ENCODE data around the gene PUM1. TPM values are rescaled to one million over a fixed set of nuclear protein-coding genes. Genes with fewer than 3 reads are reported as not detected.
A peak's percentile ranks its signal among the peaks of the same experiment; 100 is the strongest.

Gene PUM1
- total and polyA plus RNA-seq, 2 of the 4 experiments (the other 2 are of a cell fraction): 75.4 to 137 TPM

DNA sequence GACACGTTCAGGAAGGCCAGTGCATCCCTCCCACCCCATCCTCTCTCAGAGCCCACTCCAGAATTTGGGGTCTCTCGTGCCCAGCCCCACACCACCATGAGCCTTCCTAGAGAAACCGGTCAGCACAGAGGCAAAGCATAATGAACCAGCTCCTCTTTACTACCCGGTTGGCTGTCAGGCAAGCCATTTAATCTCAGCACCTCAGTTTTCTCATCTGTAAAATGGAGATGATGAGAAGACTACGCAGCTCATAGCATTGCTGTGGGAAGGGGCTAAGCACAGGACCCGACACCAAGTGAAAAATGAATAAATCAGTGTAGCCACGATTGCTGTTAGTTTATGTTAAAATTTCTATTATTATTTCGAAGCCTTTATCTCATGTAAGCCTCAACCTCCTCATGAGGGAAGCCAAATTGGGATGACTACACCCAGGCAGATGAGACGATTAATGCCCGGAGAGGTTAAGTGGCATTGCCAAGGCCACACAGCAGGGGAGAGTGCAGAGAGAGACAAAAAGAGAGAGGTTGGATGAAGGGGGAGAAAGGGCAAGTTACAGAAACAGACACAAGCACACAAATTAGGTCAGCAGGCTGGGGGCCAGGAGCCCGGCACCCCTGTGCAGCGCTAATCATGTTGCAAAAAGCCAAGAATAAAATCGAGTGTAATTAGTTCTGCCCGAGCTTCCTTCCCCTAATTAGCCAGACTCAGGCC is 182.7 kb downstream of the PUM1 start:
- DNase-seq (no peak), ATAC-seq (ENCODE audit: low read depth) (no peak)
- 67% methylated on average over 1 of the region's 14 CpGs; no CpG with 5 or more reads in 1 of the 2 experiments for WGBS, 2 experiments (ENCODE audit: extremely low coverage in 2 of 2, insufficient read length in 1 of 2)
- BruUV-seq (replicated peaks): no TSS peak
- no peak overlapping the region for H3K9ac ChIP-seq (ENCODE audit: low read depth, low read length)
- intact Hi-C loops (cut with micrococcal nuclease) (no loop called here), in situ Hi-C loops (cut with MboI; ENCODE audit: low sequenced_read_pairs) (no loop called here), dilution Hi-C loops (cut with HindIII; ENCODE audit: low sequenced_read_pairs, unreplicated experiment) (no loop called here)
- H2AFZ ChIP-seq (replicated peaks; ENCODE audit: low read length, poor library complexity): no peak overlapping the region
- H3K18ac ChIP-seq (ENCODE audit: low read depth, low read length): no peak overlapping the region
- no peak overlapping the region for H3K4me3 ChIP-seq (ENCODE audit: insufficient read depth, low read depth, low read length)
- H3K4me2 ChIP-seq (ENCODE audit: low read depth, low read length): no peak overlapping the region
- no peak overlapping the region for H4K8ac ChIP-seq (ENCODE audit: low read depth in 2 of 2, low read length in 2 of 2)
- peaks cover 6% of the 10 kb centered on the region; the same call in 1 of the 2 replicates for H3K36me3 ChIP-seq (ENCODE audit: control insufficient read depth, insufficient read depth, low read length)
- peaks cover 84% of the 10 kb centered on the region for H4K20me1 ChIP-seq (ENCODE audit: insufficient read depth, low read length)
- no peak overlapping the region for H2BK20ac ChIP-seq (ENCODE audit: low read depth, low read length)
- peaks cover 55 to 97% of the 10 kb centered on the region in 2 experiments for H3K79me1 ChIP-seq (ENCODE audit: low read depth in 1 of 2, low read length in 2 of 2)
- H3K4me1 ChIP-seq (ENCODE audit: control insufficient read depth, insufficient read depth, low read length): peaks cover 38% of the 10 kb centered on the region
- no peak overlapping the region for H2BK5ac ChIP-seq (ENCODE audit: low read depth, low read length, poor library complexity, severe bottlenecking)
- H3K9me1 ChIP-seq (ENCODE audit: insufficient read depth, low read length): peaks cover 34% of the 10 kb centered on the region
- 0 out of 2 replicates have a peak overlapping the region, but pooled peaks have one; percentile 59 for H3K23ac ChIP-seq (ENCODE audit: low read depth, low read length)
- no peak overlapping the region for H3K14ac ChIP-seq (replicated peaks; ENCODE audit: low read depth, low read length)
- no peak overlapping the region for H2AK5ac ChIP-seq (ENCODE audit: low read depth, low read length)
- no peak overlapping the region for H2BK120ac ChIP-seq (ENCODE audit: low read depth, low read length)
- H3K56ac ChIP-seq (ENCODE audit: extremely low read depth, insufficient read depth, low read length): no peak overlapping the region
- H3K4ac ChIP-seq (ENCODE audit: low read depth, low read length): no peak overlapping the region
- no peak overlapping the region for H3K27ac ChIP-seq (ENCODE audit: insufficient read depth, low read length)
- no peaks in the 10 kb centered on the region for H3K27me3 ChIP-seq (ENCODE audit: control insufficient read depth, insufficient read depth, low read length)
- no peak overlapping the region for H4K5ac ChIP-seq (ENCODE audit: low read depth, low read length)
- no peaks in the 10 kb centered on the region for H3K9me3 ChIP-seq (ENCODE audit: control insufficient read depth, insufficient read depth, low read length)
- H2AK9ac ChIP-seq (replicated peaks; ENCODE audit: low read depth, low read length, poor library complexity): no peak overlapping the region
- H2BK15ac ChIP-seq (ENCODE audit: low read depth, low read length): no peak overlapping the region
- no peak for TF ChIP-seq MAZ (IDR thresholded peaks at IDR 0.05; ENCODE audit: borderline replicate concordance, low read depth, low read length)
- no peak for TF ChIP-seq MAFK (IDR thresholded peaks at IDR 0.05; ENCODE audit: low read depth, low read length)
- no peak for TF ChIP-seq RAD21 (IDR thresholded peaks at IDR 0.05; ENCODE audit: low read length)
- TF ChIP-seq MXI1 (IDR thresholded peaks at IDR 0.05; ENCODE audit: borderline replicate concordance, low read depth, low read length): no peak
- ChIA-PET POLR2A (ENCODE audit: unreplicated experiment) (no interaction called here), CTCF (no interaction called here)
- no peak overlapping the region for H4K91ac ChIP-seq (ENCODE audit: insufficient read depth, low read depth, low read length)

Small RNA genes within 50 kb of the gene (microRNA-seq; reads per million reads assigned to microRNA genes)
- gene AL356320.1 (ENCODE audit: insufficient read depth, insufficient read length) (not detected), gene RN7SL371P (ENCODE audit: insufficient read depth, insufficient read length) (not detected)

Small RNA genes within 50 kb of the gene (small RNA-seq; reads per million reads assigned to genes)
- gene AL356320.1 (0 reads per million in 5 experiments), gene RN7SL371P (0 reads per million in 5 experiments)

Other genes starting within 250 kb of the PUM1 start
- gene SDC3, start 157.0 kb downstream of the PUM1 start, total RNA-seq (2012; rRNA removed): 13.1 and 14.2 TPM in 2 replicates
- 71.5 and 75.7 TPM in 2 replicates for gene SDC3, start 157.0 kb downstream of the PUM1 start, polyA plus RNA-seq (2012; rRNA removed)
- gene NKAIN1, start 174.2 kb upstream of the PUM1 start, total RNA-seq (2012; rRNA removed): under 0.01 TPM in 2 replicates
- gene NKAIN1, start 174.2 kb upstream of the PUM1 start, polyA plus RNA-seq (2012; rRNA removed): 0.09 TPM in 1 of 2 replicates, not detected in the other
- 148 and 178 TPM in 2 replicates for gene SNRNP40, start 231.1 kb upstream of the PUM1 start, total RNA-seq (2012; rRNA removed)
- 52.3 and 53.1 TPM in 2 replicates for gene SNRNP40, start 231.1 kb upstream of the PUM1 start, polyA plus RNA-seq (2012; rRNA removed)
- 48.4 and 63.0 TPM in 2 replicates for gene ZCCHC17, start 231.3 kb upstream of the PUM1 start, total RNA-seq (2012; rRNA removed)
- gene ZCCHC17, start 231.3 kb upstream of the PUM1 start, polyA plus RNA-seq (2012; rRNA removed): 44.1 and 48.9 TPM in 2 replicates

All from IMR-90 (cell line).